CD4-positive, alpha-beta T cell treated with Interleukin-1 beta for 1 hour (primary cell): ENCODE data around the gene FAM83B.
"Not testable (repeated sequence)": the region's sequence is repeated elsewhere in the genome, so short reads cannot be mapped to it uniquely, and the experiment has no call there.

Source experiments
- DNase-seq, 2 donors: peaks; one replicate each; pipeline ENCODE4 v3.0.0-alpha.2; 2020 to 2022

Gene FAM83B

GRCh38 chr6:54898767-54899166 is 52.2 kb downstream of the FAM83B start:
- no peak for DNase-seq

DNA sequence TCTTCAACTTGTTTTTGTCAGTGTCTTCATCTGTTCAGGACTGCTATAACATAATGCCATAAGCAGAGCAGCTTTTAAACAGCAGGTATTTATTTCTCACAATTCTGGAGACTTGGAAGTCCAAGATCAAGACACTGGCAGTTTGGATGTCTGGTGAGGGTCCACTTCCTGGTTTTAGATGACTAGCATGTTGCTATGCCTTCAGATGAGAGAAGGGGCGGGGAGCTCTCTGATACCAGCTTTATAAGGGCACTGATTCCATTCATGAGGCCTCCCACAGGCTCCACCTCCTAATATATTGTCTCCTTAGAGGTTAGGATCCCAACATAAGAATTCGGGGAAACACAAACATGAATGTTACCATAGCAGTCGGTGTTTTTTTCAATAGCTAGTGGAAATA is 52.9 kb downstream of the FAM83B start:
- DNase-seq, result no peak

GRCh38 chr6:54899986-54900385 is 53.4 kb downstream of the FAM83B start:
- no peak for DNase-seq

GRCh38 chr6:54900666-54901065 is 54.1 kb downstream of the FAM83B start:
- no peak for DNase-seq

DNA sequence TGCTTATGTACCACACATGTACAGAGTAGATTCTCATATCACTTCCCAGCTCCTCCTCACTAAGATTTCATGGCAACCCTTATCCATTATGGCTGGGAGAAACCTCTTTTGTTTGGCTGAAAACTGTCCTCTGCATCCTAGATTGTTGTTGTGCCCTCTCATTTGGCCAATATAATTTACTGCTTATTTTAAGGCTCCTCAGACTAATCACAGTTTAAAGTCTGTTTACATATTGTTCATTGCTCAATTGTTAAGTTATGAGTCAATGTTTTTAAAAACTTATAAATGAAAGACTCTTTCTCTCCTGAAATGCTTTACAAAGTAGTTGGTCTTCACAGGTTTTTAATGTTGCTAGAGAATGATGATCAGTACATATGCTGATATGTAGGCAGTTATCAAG is 57.3 kb downstream of the FAM83B start:
- no peak for DNase-seq

GRCh38 chr6:54907355-54907754 is 60.8 kb downstream of the FAM83B start:
- no peak for DNase-seq

- DNase-seq, result no peak
These were observed 62.6 kb downstream of the FAM83B start for GRCh38 chr6:54909184-54909583.

DNA sequence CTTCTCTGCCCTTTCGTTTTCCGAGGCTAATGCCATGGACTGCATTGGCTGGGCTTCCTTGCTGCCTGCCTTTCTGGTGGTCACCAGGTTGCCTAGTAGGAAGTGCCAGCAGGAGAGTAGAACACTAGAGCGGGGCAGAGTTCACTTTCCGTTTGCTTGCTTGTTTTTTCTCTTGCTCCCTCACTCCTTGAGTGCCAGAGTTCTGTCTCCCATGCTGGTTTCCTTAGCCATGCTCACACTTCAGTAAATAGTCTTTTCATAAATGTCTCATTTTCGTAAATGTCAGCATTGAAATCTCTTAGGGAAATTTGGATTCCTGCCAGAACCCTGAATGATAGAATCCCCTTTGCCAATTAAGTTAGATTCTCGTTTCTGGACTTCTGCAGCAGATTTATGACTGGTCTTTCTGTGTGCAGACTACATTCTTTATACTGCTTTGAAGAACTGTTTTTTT is 63.9 kb downstream of the FAM83B start:
- DNase-seq, result no peak

- DNase-seq, result no peak
These were observed 64.3 kb downstream of the FAM83B start for GRCh38 chr6:54910921-54911320.

- DNase-seq, result no peak
These were observed 66.6 kb downstream of the FAM83B start for GRCh38 chr6:54913211-54913610.

- no peak for DNase-seq
These were observed 70.3 kb downstream of the FAM83B start for GRCh38 chr6:54916858-54917257.

DNA sequence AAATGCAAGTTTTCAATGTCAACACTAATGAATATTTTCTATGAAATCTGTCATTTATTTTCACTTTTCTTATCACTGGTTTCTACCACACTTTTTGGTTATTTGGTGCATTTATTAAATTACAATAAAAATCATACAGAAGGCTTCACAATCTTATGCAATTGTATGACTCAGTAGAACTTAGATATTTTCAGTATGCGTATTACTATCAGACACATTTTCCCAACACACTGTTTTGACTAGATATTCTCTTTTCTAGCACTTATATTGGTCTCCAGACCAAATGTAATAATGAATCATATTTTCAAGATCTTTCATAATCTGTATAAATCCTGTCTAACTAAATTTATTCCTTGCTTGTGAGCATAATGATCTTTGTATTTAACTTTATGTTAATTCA is 74.1 kb downstream of the FAM83B start:
- DNase-seq, result no peak

- DNase-seq, result no peak
These were observed 75.3 kb downstream of the FAM83B start for GRCh38 chr6:54921891-54922290.

DNA sequence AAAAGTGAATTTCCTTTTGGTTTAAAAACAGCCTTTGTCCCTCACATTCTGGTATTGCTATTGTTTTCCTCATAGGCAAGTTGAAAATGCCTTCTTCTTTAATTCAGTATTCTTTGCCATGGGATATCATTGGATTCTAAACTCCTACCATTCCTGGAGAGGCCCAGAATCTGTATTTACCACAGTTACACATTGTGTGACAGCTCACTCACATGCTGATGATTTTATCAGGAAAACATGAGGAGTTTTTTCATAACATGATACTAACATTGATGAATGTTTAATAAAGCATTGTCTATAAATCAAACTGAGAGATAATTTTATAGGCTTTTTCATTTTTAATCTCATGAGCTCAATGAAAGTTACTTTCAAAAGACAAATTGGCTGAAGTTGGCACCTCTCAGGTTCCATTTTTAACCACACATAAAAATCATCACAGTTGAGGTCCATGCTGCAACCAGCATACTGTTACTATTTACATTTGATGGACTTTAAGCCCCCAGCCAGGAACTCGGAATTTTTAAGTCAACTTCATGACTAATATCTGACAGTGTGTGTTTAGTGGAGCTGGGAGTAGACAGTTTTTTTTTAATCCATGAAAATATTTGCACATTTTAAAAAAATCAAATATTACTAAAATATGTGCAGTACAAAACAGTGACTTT is 82.8 kb downstream of the FAM83B start:
- DNase-seq, result no peak

DNA sequence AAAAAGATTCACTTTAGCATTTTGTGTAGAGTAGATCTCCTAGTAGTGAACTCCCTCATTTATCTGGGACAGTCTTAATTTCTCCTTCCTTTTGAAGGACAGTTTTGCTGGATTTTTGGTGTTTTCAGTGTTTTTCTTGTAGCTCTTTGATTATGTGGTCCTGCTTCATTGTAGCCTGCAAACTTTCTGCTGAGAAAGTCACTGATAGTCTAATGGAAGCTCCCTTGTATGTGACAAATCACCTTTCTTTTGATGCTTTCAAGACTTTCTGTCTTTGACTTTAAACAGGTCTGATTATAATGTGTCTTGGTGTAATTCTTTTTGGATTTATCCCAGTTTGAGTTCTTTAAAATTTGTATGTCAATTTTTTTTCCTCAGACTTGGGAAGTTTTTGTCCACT is 86.1 kb downstream of the FAM83B start:
- DNase-seq, result no peak

DNA sequence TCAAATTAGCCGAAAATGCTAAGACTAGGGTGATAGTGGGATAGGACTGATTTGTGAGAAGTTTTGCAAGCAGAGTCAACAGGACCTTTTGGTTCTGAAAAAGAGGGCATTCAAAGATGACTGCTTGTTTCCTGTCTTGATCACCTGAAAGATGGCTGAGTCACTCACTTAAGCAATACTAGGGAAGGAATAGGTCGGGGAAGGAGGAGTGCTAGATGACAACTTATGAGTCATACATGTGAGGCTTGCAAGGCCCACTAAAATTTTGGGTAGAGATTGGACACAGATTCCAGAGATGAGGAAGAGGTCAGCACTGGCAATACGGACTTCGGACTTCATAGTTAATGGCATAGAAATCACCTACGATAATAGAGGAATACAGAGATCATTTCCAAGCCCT is 89.2 kb downstream of the FAM83B start:
- no peak for DNase-seq

- DNase-seq, result no peak
These were observed 90.8 kb downstream of the FAM83B start for GRCh38 chr6:54937371-54937770.

DNA sequence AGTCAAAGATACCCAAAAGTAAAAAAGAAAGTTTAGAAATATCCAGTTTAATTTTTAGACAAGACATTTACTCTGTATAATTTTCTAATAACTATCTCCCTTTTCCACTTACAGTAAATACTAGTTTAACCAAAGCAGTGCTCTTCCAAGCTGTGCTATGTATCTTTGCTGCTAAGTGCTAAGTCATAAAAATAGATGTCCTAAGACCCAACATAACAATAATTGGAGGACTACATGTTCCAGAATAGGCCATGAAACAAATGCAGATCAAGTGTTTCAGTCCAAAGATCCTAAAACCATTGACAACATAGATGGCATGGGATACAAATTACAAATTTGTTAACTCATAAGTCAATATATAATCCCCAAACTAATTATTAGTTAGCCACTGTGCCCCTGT is 111.1 kb downstream of the FAM83B start:
- no peak for DNase-seq

- DNase-seq, result no peak
These were observed 111.9 kb downstream of the FAM83B start for GRCh38 chr6:54958446-54958845.

DNA sequence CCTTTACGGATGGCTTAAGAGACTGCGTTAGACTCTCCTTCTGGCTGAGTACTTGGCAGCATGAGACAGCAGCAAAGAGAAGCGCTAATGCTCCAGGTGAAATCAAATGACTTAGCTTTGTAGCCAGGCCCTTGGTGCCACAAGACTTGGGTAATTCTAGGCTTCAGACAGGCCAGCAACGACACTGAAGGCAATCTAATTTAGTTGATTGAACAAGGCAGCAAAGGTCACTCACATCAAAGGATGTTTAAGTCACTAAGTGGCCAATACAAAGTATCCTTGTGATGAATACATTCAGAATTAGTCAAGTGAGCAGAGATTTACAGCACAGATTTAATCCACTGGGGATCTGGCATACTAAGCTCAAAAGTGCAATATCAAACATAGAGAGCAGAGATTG is 113.2 kb downstream of the FAM83B start:
- no peak for DNase-seq

GRCh38 chr6:54961372-54961771 is 114.8 kb downstream of the FAM83B start:
- DNase-seq, result not testable (repeated sequence)

DNA sequence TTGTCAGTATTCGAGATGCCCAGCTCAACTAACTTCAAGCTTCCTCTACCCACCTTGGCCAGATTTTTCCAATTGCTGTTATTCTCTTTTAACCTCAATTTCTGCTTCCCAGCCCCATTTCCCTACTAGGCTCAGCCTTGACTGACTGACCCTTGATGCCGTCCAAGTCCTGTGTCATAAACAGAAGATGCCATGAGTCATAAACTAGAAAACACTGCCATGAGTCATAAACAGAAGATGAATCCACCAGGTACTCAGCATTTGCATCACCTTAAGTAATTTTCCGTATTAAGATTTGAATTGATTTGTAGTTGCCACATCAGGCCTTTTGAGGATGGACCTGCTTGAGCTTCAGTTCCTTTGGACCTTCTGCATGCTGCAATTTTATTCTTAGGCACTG is 123.8 kb downstream of the FAM83B start:
- DNase-seq, result no peak

GRCh38 chr6:54971825-54972224 is 125.3 kb downstream of the FAM83B start:
- DNase-seq, result no peak

GRCh38 chr6:54979161-54979560 is 132.6 kb downstream of the FAM83B start:
- not testable (repeated sequence) for DNase-seq

DNA sequence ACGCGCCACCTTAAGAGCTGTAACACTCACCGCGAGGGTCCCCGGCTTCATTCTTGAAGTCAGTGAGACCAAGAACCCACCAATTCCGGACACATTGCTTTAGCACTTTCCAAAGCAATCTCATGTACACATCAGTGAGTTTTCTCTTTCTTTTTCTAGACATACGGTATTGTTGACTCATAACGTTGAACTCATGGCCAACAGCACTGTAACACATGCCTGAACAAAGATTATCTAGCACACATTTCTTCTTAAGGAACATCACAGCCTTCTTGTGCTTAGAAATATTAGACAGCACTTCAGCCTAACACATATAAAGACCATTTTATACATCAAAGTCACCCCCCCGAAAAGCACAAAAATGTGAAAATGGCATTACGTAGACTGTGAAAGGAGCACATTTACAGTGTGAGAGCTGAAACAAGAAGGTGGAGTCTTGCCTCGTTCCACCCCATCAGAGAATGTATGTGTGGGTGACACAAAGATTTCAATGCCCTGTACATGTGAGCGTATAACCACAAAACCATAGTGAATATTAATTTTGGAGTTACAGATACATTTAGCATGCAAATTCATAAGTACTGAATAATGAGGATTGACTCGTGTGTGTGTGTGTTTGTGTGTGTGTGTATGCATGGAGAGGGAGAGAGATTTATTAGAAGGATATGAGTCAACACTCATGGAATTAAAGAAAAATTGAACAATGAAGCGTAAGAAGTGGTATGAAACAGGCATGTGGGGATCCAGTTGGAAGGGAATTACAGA is 134.1 kb downstream of the FAM83B start:
- DNase-seq, result no peak
